ENCODE results near the gene PBX4.

Gene PBX4

DNA sequence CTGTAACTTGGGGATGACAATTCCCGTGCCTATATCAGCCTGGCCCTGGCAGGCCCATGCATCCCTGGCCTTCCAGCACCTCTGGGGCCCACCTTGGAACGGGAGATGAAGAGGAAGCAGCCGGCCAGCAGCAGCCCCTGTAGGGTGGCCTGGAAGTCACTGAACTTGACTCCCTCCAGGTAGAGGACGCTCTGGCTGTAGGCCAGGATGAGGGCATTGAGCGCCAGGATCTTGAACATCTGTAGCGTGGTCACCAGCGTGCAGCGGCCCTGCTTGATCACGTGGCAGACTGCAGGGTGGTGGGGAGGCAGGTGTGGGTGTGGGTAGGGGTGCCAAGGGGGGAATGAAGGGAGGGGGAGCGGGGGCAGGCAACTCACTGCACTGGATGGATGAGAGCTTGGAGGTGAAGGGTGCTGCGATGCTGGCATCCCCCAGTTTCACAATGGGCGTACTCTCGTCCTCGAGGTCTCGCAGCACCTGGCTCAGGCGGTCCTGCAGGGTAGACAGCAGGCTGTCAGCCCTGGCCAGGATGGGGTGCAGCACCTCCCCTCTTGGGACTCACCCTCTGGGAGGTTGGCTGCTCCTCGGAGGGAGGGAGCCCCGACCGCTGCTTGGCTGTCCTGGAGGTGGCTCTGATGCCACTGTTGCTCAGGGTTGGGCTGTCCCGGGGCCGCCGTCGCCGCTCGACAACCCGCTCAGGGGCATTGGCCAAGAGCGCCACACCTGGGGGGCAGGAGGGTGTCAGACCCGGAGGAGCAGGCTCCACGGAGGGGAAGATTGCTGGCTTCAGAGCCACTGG lies 28.7 kb upstream of the PBX4 start:
- DNase-seq = no peak

DNA sequence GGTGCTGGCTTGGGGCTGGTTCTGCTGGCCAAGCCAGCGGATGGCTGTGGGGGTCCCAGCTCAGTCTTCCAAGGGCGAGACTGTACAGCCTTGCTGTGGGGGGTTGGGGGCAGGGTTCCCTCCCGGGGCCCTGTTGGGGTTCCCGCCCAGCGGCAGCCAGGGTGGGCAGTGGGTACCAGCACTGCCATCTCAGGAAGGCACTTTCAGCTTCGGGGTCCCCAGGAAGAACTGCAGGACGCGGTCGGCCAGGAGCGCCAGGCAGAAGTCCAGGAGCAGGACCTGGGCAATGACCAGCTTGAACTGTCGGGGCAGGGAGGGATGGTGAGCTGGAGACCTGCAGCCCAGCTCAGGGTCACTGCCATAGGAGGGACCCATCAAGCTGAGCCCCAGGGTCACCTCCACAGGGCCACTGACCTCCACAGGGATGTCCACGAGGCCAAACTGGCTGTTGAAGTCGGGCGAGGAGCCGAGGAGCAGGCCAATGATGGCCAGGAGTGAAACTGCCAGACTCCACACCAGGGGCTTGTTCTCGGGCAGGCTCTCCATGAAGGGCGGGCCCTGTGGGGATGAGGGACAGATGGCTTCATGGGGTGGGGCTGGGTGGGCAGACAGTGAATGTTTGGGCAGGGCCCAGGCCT lies 26.9 kb upstream of the PBX4 start:
- DNase-seq = no peak

DNA sequence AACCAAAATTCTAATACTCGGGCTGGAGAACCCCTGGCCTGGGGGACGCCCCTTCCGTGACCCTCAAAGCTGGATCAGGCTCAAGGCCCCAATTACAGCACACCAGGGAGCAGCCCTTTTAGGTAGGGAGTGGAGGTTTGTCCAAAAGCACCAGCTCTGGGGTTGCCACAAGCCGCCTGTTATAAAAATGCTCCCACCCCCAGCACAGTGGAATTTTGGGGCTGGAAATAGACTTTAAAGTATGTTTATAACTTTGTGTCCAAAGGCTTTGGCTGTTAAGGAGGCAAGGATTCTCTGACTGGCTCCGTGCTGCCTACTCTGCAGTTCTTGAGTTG lies 25.5 kb upstream of the PBX4 start:
- no peak for DNase-seq

GRCh38 chr19:19643158-19644053 lies 24.9 kb upstream of the PBX4 start, which contains the start of gene GMIP:
Gene GMIP (minus strand): TSS chr19:19643657. CDS start chr19:19643529, 128 bp downstream.
- DNase-seq = peak; percentile 84

DNA sequence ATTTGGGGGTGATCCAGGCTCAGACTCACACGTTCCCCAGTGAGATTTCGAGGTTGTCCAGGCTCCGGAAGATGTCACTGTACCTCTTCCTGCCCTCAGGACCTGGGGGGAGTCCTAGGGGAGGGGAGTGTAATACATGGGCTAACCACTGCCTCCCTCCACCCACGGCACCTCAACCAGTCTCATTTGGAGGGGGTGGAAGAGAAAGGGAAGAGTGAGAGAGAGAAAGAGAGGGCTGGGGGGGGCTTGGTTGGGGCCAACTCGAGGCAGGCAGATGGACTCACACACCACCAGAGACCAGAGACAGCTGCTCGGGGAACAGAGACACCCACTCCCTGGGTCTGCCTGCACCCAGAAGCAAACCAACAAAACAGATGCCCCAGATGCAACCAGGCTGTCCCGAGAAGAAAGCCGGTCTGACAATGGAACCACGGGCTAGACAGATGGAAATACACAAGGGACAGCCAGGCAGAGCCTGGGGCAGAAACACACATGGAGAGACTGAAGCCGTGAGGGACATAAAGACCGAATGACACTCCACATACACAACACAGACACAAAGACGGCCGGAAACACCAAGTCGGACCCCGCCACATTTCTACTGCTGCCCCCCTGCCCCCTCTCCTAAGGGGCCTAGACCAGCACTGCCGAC lies 24.1 kb upstream of the PBX4 start:
- peak; percentile 48 for DNase-seq

DNA sequence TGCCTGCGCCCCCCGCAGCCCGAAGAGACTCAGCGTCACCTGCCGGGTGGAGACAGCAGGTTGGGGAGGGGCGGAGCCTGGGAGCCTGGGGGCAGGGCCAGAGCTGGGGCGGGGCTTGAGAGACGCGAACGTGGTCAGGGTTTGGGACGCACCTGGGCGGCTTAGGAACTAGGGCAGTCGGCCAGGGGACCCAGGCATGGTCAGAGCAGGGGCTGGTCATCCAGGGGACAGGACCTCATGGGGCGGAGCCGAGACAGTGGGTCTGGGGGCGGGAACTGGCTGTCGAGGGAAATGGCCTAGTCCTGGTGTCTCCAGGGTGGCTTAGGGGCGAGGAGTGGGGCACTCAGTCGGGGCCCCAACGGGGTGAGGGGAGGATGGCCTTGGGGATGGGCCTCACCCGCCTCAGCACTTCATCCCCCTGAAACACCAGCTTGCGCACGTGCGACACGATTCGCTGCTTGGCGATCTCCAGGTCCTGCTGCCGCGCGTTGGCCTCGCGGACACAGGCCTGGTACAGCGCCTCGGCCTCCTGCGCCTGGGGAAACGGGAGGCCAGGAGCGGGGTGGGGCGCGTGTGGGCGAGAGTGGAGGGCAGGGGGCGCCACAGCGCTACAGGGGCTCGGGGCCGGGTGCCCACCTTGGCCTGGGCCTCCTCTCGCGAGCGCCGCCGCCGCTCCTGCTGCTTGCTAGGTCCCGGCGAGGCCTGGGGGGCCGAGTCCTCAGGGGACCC lies 19.2 kb upstream of the PBX4 start:
- DNase-seq = no peak

GRCh38 chr19:19637186-19637522 lies 18.7 kb upstream of the PBX4 start:
- DNase-seq = no peak

DNA sequence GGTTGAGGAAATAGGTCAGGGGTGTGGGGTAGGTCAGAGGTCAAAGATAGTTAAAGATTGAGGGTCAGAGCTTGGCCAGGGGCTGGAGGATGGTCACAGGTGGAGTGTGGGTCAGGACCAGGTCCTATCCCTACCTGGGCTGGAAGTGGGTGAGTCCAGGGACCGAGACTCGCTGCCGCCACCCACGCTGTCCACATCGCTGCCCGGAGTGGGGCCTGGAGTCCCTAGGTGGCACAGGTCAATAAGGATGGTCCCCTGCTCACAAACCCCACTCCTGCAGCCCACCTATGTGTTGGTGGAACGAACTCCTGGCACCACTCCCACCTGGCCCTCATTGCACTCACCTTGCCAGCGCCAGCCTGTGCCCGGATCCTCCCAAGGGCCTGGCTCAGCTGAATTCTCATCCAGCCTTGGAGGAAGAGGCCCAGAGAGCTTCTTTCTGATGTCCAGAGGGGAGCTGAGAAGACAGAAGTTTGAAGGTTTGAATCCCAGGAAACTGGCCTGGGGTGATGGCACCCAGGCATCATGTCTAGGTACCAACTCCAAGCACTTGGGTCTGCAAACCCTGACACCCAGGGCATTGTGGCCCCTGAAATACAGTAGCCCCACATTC lies 18.2 kb upstream of the PBX4 start:
- DNase-seq = no peak

DNA sequence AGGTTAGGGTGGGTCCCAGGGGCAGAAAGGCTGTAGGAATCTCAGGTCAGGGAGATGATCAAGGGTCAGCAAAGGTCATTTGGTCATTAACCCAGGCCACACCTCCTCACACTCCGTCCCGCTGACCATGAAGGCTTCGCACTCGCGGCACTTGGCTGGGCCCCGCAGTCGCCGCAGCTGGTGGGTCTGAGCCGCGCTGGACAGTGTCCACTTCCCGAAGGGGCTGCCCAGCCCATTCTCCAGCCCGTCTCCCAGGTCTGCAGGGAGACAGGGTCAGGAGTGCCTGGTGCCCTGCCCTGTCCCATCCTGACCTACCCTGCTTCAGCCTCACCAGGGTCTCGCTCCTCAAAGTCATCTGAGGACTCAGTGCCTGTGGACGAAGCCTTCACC lies 16.8 kb upstream of the PBX4 start:
- DNase-seq = no peak

DNA sequence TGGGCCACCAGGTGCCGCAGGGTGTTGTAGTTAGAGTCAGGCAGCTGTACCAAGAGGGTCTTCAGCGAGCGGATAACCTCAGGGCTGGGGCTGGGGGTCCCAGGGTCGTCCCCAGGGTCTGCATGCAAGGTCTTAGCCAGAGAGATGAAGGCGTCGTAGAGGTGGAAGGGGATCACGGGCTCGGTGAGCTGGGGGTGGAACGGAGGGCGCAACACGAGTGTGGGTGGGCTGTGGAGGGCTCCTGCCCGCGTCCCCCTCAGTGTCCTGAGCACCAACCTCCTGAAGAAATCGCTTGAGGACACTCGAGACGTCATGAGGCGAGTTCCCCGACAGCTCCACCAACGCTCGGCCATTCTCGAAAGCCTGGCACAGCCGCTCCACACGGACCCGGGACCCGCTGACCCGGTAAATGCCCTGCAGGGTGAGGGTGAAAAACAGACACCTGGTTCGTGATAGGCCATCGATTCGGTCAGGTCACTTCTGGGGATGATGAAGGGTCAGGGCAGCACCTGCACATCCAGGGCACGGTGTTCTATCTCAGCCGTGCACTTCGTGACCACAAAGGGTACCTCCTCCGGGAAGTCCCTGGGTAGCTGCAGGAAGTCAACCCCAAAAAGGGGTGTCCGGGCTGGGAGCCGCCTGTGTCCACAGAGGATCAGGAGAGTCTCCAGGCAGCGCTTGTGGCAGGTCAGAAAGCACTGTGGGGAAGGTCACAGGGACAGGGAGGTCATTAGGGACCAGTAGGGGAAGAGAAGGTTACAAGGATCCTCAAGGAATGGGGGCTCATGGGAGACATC lies 16.2 kb upstream of the PBX4 start:
- DNase-seq = no peak

- DNase-seq = no peak
These were observed 15.4 kb upstream of the PBX4 start for GRCh38 chr19:19633711-19634515.

DNA sequence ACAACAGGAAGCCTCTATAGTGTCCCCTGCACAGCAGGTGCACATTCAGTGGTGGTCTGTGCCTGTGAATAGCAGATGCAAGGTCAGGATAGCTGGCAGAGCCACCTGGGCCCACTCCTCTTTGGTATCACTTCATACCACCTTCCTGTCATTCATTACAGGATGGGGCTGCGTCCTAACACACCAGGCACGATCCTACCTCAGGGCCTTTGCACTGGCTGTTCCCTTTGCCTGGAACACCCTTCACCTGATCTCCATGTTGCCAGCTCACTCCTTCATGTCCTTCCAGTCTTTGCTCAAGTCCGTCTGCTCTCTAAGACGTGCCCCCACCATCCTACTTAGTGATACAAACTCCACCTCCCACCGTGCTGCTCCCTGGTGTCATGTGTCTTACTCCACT lies 14.2 kb upstream of the PBX4 start:
- DNase-seq = no peak

GRCh38 chr19:19631346-19631745 lies 12.9 kb upstream of the PBX4 start:
- DNase-seq = no peak

DNA sequence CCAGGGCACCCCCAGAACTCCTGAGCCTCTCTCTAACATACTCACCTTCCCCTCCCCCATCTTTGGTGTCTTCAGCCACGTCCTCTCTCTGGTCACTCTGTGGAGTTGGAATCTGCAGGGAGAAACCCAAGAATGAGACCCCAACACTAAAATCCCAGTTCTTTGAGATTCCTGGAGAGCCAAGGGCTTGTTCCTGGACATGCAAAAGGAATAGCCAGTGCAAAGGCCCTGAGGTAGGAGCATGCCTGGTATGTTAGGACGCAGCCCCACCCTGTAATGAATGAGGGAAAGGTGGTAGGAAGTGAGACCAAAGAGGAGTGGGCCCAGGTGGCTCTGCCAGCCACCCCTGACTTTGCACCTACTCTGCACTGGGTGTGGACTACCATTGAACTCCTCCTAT lies 11.9 kb upstream of the PBX4 start:
- DNase-seq = no peak

GRCh38 chr19:19630062-19630414 lies 11.6 kb upstream of the PBX4 start:
- no peak for DNase-seq

GRCh38 chr19:19628501-19629134 lies 10.1 kb upstream of the PBX4 start:
- peak; percentile 45 for DNase-seq

DNA sequence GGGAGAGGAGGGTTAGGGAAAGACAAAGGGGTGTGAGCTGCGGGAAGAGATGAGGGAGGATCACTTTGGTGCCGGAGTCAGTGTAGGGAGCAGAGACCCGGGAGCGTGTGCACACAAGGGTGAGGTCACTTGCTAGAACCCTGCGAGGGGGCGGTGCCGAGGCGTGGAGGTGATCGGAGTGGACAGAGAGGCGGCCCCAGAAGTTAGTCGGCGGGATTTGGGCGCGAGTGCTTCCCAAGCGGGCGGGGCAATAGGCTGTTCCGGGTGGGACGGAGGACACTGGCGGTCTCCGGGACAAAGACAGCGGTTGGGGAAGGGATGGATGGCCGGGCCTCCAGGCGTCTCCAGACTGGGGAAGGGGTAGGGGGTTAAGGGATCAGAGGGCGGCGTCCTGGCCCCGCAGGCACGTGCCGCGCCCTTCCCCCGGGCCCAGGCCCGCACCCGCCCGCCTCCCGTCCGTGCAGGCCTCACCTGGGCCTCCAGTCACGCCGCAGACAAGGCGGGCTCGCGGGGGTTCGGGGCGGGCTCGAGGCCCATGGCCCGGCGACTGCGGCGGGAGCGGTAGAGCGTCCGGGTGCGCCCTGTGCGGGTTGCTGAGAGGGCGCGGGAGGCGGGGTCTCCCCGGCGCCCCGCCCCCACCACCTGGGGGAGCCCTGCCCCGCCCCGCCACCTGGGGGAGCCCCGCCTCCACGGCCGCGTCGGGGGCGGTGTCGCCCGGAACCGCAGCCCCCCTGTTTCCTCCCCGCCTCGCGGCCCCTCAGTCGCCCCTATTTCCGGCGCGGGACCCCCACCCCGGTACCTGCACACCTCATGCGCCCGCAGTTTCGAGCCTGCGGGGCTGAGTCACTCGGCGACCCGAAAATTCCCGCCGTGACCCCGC lies 9.4 kb upstream of the PBX4 start, which contains the start of gene LPAR2:
LPAR2 (minus strand) TSS at position 600 of the 880 bp plus-strand sequence. CDS start 945 bp downstream, outside the sequence.
- DNase-seq = peak; percentile 75

All from activated naive CD4-positive, alpha-beta T cell treated with anti-CD3 and anti-CD28 coated beads, Interleukin-2, amount 50 U/mL, for 16 hours (primary cell).